Gastrocnemius medialis (tissue), 4 donors: ENCODE data around the gene SULF2.

Source experiments
- POLR2A ChIP-seq, 2 donors: fragments of 450-650 bp; IDR thresholded peaks; one replicate each; pipeline ENCODE4 v1.6.1; 2017; ENCODE audit warnings: antibody characterized with exemption in 2 of 2, mild to moderate bottlenecking in 2 of 2, moderate library complexity in 2 of 2
- TF ChIP-seq, protein P1 (sequence below), 5 experiments: fragments of 450-650 bp in 3 of 5; fragments of 200-600 bp in 2 of 5; sonication (generic) in 2 of 5; IDR thresholded peaks in 4 of 5; conservative IDR thresholded peaks in 1 of 5; 1 replicate in 4 of 5; 2 replicates in 1 of 5; pipeline ENCODE4 v1.5.1; 2016 to 2019; ENCODE audit warnings: antibody characterized with exemption in 5 of 5, mild to moderate bottlenecking in 3 of 5, moderate library complexity in 3 of 5

DNA sequence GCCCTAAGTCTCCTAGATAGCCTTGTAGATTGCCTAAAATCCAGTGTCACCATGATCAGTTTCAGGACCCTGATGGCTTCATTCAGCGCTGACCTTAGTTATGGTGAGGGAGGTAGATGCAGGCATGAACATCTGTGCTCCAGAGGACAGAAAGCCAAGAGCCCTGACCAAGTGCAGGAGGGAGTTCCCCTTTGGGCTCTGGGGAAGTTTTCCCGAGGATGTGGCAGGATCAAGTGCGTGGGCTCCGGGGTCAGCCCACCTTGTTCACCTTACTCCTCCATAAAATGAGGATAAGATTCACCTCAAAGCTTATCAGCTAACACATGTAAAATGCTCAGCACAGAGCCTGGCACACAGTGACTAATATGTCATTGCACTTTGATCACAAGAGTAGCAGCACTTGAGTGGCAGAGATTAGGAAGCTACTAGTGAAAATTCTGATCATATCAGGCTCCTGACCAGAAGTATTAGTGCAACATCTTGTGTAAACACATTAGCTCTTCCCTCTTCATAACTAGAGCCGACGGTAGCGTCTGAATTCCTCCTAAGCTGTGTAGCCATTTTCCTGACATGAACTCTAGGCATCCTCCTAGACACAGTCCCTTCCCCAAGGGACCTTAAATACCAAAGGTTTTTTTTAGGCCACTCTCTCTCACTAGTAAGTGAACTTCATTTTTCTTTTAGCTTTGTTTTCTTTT, 125.2 kb downstream of the SULF2 start:
- TF ChIP-seq, protein P1, sequence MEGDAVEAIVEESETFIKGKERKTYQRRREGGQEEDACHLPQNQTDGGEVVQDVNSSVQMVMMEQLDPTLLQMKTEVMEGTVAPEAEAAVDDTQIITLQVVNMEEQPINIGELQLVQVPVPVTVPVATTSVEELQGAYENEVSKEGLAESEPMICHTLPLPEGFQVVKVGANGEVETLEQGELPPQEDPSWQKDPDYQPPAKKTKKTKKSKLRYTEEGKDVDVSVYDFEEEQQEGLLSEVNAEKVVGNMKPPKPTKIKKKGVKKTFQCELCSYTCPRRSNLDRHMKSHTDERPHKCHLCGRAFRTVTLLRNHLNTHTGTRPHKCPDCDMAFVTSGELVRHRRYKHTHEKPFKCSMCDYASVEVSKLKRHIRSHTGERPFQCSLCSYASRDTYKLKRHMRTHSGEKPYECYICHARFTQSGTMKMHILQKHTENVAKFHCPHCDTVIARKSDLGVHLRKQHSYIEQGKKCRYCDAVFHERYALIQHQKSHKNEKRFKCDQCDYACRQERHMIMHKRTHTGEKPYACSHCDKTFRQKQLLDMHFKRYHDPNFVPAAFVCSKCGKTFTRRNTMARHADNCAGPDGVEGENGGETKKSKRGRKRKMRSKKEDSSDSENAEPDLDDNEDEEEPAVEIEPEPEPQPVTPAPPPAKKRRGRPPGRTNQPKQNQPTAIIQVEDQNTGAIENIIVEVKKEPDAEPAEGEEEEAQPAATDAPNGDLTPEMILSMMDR (IDR thresholded peaks at IDR 0.05 in 4 of 5, conservative IDR thresholded peaks at IDR 0.05 in 1 of 5) = no peak
- TF ChIP-seq POLR2A (IDR thresholded peaks at IDR 0.05) = no peak
